HepG2 (cell line): Measurements from ENCODE around the gene CST3. TPM values are rescaled to one million over a fixed set of nuclear protein-coding genes. Genes with fewer than 3 reads are reported as not detected.
"Not testable (repeated sequence)": the region's sequence is repeated elsewhere in the genome, so short reads cannot be mapped to it uniquely, and the experiment has no call there.

Experiments
- ATF7 ChIP-seq, 2 experiments: fragments of 450-650 bp in 1 of 2; sonication (generic) in 1 of 2; formaldehyde crosslinking in 1 of 2; IDR thresholded peaks; 2 replicates each; pipeline versions ENCODE4 v1.4.0 to v1.6.1; 2016 to 2020; ENCODE audit warnings: antibody characterized with exemption in 1 of 2, mild to moderate bottlenecking in 1 of 2, missing genetic modification reagents in 1 of 2
- ATRX ChIP-seq: sonication (generic); formaldehyde crosslinking; IDR thresholded peaks from 2 replicates; pipeline ENCODE4 v1.4.0; 2020; ENCODE audit warnings: missing genetic modification reagents, borderline replicate concordance
- BCL6 ChIP-seq: IDR thresholded peaks from 2 replicates; pipeline ENCODE4 v1.6.1; 2016; ENCODE audit warnings: missing genetic modification reagents, missing compliant biosample characterization
- CBFB ChIP-seq: sonication (generic); formaldehyde crosslinking; IDR thresholded peaks from 2 replicates; pipeline ENCODE4 v1.4.0; 2020; ENCODE audit warnings: missing genetic modification reagents
- MED1 ChIP-seq: sonication (generic); formaldehyde crosslinking; IDR thresholded peaks from 2 replicates; pipeline ENCODE4 v1.4.0; 2020; ENCODE audit warnings: missing genetic modification reagents
- NFKB2 ChIP-seq: sonication (generic); formaldehyde crosslinking; IDR thresholded peaks from 2 replicates; pipeline ENCODE4 v1.4.0; 2020; ENCODE audit warnings: missing genetic modification reagents, borderline replicate concordance
- PHF21A ChIP-seq: sonication (generic); formaldehyde crosslinking; IDR thresholded peaks from 2 replicates; pipeline ENCODE4 v1.5.0; 2020; ENCODE audit warnings: mild to moderate bottlenecking, missing genetic modification reagents
- RFXAP ChIP-seq: sonication (generic); formaldehyde crosslinking; IDR thresholded peaks from 2 replicates; pipeline ENCODE4 v1.4.0; 2020; ENCODE audit warnings: missing genetic modification reagents, borderline replicate concordance
- SPEN ChIP-seq: sonication (generic); formaldehyde crosslinking; IDR thresholded peaks from 2 replicates; pipeline ENCODE4 v1.5.1; 2020; ENCODE audit warnings: low read depth, mild to moderate bottlenecking, missing genetic modification reagents
- ZBTB7B ChIP-seq: sonication (generic); formaldehyde crosslinking; IDR thresholded peaks from 2 replicates; pipeline ENCODE4 v1.4.0; 2020; ENCODE audit warnings: missing genetic modification reagents
- ZNF274 ChIP-seq: sonication (generic); formaldehyde crosslinking; IDR thresholded peaks from 2 replicates; pipeline ENCODE4 v1.5.1; 2020; ENCODE audit warnings: mild to moderate bottlenecking, missing genetic modification reagents
- ZNF556 ChIP-seq: sonication (generic); formaldehyde crosslinking; IDR thresholded peaks from 2 replicates; pipeline ENCODE4 v1.4.0; 2020; ENCODE audit warnings: mild to moderate bottlenecking, missing genetic modification reagents, borderline replicate concordance
- ZNF563 ChIP-seq: sonication (generic); formaldehyde crosslinking; IDR thresholded peaks from 2 replicates; pipeline ENCODE4 v1.8.0; 2022; ENCODE audit warnings: mild to moderate bottlenecking, moderate library complexity, missing genetic modification reagents
- ZNF678 ChIP-seq: sonication (generic); formaldehyde crosslinking; IDR thresholded peaks from 2 replicates; pipeline ENCODE4 v1.4.0; 2020; ENCODE audit warnings: mild to moderate bottlenecking, missing genetic modification reagents
- ZNF782 ChIP-seq: sonication (generic); formaldehyde crosslinking; IDR thresholded peaks from 2 replicates; pipeline ENCODE4 v1.4.0; 2020; ENCODE audit warnings: missing genetic modification reagents, mild to moderate bottlenecking, borderline replicate concordance
- polyA plus RNA-seq, 8 experiments: library from polyadenylated mRNA; depleted of rRNA in 3 of 8; stranded (reverse) in 7 of 8; unstranded in 1 of 8; fragments of >200 nt; fragmentation: Illumina TruSeq in 4 of 8; extraction: Trizol in 4 of 8; gene quantifications; 2 replicates each; pipeline versions ENCODE4 v1.2.1 to v1.2.3, GENCODE V29; 2011 to 2016; ENCODE audit warnings: low read depth in 4 of 8, missing spikeins in 1 of 8, mixed read lengths in 1 of 8; ENCODE audit not compliant: insufficient read depth in 1 of 8
- total RNA-seq, 5 experiments: library from RNA; depleted of rRNA; stranded (reverse); fragments of >200 nt; fragmentation: Illumina TruSeq; extraction: Trizol; gene quantifications; 2 replicates each; pipeline ENCODE4 v1.2.3, GENCODE V29; 2016; ENCODE audit warnings: low read depth in 1 of 5
- TF ChIP-seq, protein P1 (sequence below): sonication (generic); formaldehyde crosslinking; IDR thresholded peaks from 2 replicates; pipeline ENCODE4 v1.4.0; 2020; ENCODE audit warnings: missing genetic modification reagents, low read depth, mild to moderate bottlenecking, borderline replicate concordance
- TF ChIP-seq, protein P2 (sequence below): sonication (generic); formaldehyde crosslinking; IDR thresholded peaks from 2 replicates; pipeline ENCODE4 v1.4.0; 2020; ENCODE audit warnings: missing genetic modification reagents
- TF ChIP-seq, protein P3 (sequence below): sonication (generic); formaldehyde crosslinking; IDR thresholded peaks from 2 replicates; pipeline ENCODE4 v1.4.0; 2020; ENCODE audit warnings: missing genetic modification reagents

The CST3 gene
- total and polyA plus RNA-seq, 2 of the 13 experiments (the other 11 are each of a cell fraction or from before 2014, with no cell fraction given) = 690 to 1,005 TPM

DNA sequence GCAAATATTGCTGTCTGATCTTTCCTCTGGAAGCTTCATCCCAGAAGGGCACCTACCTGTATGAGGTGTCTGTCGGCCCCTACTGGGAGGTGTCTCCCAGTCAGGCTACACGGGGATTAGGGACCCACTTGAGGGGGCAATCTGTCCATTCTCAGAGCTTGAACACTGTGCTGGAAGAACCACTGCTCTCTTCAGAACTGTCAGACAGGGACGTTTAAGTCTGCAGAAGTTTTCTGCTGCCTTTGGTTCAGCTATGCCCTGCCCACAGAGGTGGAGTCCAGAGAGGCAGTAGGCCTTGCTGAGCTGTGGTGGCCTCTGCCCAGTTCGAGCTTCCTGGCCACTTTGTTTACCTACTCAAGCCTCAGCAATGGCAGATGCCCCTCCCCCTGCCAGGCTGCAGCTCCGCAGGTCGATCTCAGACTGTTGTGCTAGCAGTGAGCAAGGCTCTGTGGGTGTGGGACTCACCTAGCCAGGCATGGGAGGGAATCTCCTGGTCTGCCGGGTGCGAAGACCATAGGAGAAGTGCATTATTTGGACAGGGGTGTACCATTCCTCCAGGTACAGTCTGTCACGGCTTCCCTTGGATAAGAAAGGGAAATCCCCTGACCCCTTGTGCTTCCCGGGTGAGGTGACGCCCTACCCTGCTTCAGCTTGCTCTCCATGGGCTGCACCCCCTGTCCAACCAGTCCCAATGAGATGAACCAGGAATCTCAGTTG, 16.9 kb downstream of the CST3 start (continued):
- not testable (repeated sequence) for TF ChIP-seq ATF7 (IDR thresholded peaks at IDR 0.05)
- TF ChIP-seq ATF7 (CRISPR knock-in tag; IDR thresholded peaks at IDR 0.05) = 0 out of 2 replicates have a peak, but pooled peaks have one; percentile 38
- peak; percentile 67; the same call in 1 of the 2 replicates for TF ChIP-seq ZNF782 (CRISPR knock-in tag)
- peak; percentile 65; the same call in 1 of the 2 replicates for TF ChIP-seq ZBTB7B (CRISPR knock-in tag)
- TF ChIP-seq ATRX (CRISPR knock-in tag) = 0 out of 2 replicates have a peak, but pooled peaks have one; percentile 66
- peak; percentile 52 for TF ChIP-seq BCL6 (CRISPR knock-in tag)
- TF ChIP-seq, protein P1, sequence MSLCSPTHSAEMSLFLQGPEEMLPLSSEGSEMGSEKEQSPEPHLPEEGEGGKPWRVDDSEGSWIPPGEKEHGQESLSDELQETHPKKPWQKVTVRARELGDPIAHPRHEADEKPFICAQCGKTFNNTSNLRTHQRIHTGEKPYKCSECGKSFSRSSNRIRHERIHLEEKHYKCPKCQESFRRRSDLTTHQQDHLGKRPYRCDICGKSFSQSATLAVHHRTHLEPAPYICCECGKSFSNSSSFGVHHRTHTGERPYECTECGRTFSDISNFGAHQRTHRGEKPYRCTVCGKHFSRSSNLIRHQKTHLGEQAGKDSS (CRISPR knock-in tag) = peak; percentile 73; the same call in 1 of the 2 replicates
- 0 out of 2 replicates have a peak, but pooled peaks have one; percentile 48 for TF ChIP-seq CBFB (CRISPR knock-in tag)
- 0 out of 2 replicates have a peak, but pooled peaks have one; percentile 42 for TF ChIP-seq ZNF678 (CRISPR knock-in tag)
- TF ChIP-seq MED1 (CRISPR knock-in tag) = peak; percentile 78
- peak; percentile 79 for TF ChIP-seq PHF21A
- peak; percentile 85; the same call in 1 of the 2 replicates for TF ChIP-seq NFKB2
- peak; percentile 95 for TF ChIP-seq ZNF556 (CRISPR knock-in tag)
- 0 out of 2 replicates have a peak, but pooled peaks have one; percentile 37 for TF ChIP-seq ZNF563 (CRISPR knock-in tag)
- TF ChIP-seq ZNF274 (CRISPR knock-in tag) = peak; percentile 83
- TF ChIP-seq, protein P2, sequence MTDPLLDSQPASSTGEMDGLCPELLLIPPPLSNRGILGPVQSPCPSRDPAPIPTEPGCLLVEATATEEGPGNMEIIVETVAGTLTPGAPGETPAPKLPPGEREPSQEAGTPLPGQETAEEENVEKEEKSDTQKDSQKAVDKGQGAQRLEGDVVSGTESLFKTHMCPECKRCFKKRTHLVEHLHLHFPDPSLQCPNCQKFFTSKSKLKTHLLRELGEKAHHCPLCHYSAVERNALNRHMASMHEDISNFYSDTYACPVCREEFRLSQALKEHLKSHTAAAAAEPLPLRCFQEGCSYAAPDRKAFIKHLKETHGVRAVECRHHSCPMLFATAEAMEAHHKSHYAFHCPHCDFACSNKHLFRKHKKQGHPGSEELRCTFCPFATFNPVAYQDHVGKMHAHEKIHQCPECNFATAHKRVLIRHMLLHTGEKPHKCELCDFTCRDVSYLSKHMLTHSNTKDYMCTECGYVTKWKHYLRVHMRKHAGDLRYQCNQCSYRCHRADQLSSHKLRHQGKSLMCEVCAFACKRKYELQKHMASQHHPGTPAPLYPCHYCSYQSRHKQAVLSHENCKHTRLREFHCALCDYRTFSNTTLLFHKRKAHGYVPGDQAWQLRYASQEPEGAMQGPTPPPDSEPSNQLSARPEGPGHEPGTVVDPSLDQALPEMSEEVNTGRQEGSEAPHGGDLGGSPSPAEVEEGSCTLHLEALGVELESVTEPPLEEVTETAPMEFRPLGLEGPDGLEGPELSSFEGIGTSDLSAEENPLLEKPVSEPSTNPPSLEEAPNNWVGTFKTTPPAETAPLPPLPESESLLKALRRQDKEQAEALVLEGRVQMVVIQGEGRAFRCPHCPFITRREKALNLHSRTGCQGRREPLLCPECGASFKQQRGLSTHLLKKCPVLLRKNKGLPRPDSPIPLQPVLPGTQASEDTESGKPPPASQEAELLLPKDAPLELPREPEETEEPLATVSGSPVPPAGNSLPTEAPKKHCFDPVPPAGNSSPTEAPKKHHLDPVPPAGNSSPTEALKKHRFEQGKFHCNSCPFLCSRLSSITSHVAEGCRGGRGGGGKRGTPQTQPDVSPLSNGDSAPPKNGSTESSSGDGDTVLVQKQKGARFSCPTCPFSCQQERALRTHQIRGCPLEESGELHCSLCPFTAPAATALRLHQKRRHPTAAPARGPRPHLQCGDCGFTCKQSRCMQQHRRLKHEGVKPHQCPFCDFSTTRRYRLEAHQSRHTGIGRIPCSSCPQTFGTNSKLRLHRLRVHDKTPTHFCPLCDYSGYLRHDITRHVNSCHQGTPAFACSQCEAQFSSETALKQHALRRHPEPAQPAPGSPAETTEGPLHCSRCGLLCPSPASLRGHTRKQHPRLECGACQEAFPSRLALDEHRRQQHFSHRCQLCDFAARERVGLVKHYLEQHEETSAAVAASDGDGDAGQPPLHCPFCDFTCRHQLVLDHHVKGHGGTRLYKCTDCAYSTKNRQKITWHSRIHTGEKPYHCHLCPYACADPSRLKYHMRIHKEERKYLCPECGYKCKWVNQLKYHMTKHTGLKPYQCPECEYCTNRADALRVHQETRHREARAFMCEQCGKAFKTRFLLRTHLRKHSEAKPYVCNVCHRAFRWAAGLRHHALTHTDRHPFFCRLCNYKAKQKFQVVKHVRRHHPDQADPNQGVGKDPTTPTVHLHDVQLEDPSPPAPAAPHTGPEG (CRISPR knock-in tag) = 0 out of 2 replicates have a peak, but pooled peaks have one; percentile 32
- TF ChIP-seq RFXAP = peak; percentile 86
- peak; percentile 85; the same call in 1 of the 2 replicates for TF ChIP-seq SPEN (CRISPR knock-in tag)
- TF ChIP-seq, protein P3, sequence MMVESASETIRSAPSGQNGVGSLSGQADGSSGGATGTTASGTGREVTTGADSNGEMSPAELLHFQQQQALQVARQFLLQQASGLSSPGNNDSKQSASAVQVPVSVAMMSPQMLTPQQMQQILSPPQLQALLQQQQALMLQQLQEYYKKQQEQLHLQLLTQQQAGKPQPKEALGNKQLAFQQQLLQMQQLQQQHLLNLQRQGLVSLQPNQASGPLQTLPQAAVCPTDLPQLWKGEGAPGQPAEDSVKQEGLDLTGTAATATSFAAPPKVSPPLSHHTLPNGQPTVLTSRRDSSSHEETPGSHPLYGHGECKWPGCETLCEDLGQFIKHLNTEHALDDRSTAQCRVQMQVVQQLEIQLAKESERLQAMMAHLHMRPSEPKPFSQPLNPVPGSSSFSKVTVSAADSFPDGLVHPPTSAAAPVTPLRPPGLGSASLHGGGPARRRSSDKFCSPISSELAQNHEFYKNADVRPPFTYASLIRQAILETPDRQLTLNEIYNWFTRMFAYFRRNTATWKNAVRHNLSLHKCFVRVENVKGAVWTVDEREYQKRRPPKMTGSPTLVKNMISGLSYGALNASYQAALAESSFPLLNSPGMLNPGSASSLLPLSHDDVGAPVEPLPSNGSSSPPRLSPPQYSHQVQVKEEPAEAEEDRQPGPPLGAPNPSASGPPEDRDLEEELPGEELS (CRISPR knock-in tag) = peak; percentile 89
